Measurements from ENCODE around the gene RELA.
"Not testable (repeated sequence)": the region's sequence is repeated elsewhere in the genome, so short reads cannot be mapped to it uniquely, and the experiment has no call there.

RELA gene

DNA sequence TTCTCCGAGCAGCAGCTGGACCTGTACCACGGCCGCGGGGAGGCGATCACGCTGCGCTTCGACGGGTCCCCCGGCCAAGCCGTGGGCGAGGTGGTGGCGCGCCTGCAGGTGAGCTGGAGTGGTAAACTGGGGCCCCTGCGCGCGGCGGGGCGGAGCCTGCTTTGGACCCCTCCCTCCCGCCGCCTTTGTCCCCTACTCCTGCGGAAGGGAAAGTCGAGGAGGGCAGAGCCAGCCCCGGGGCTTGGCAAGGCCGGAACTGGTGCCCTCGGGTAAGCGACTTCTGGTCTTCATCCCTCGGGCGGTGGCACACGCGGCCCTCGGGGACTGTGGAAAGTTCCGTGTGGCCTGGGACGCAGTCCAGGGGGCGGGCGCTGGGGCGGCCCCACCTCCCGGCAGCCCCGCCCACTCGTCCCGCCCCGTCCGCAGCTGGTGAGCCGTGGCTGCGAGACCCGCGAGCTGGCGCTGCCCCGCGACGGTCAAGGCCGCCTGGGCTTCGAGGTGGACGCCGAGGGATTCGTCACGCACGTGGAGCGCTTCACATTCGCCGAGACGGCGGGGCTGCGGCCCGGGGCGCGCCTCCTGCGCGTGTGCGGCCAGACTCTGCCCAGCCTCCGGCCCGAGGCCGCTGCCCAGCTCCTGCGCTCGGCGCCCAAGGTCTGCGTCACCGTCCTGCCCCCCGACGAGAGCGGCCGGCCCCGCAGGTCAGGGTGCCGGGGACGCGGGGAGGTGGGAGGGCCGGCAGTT, 15.6 kb downstream of the RELA start:
- DNase-seq = no peak

GRCh38 chr11:65646288-65646957, 16.3 kb downstream of the RELA start:
- no peak for DNase-seq

- peak; percentile 66 for DNase-seq
Measured at GRCh38 chr11:65645710-65646109, 17.0 kb downstream of the RELA start.

GRCh38 chr11:65644837-65645236, 17.9 kb downstream of the RELA start:
- DNase-seq = no peak

GRCh38 chr11:65643971-65644370, 18.7 kb downstream of the RELA start:
- no peak for DNase-seq

DNA sequence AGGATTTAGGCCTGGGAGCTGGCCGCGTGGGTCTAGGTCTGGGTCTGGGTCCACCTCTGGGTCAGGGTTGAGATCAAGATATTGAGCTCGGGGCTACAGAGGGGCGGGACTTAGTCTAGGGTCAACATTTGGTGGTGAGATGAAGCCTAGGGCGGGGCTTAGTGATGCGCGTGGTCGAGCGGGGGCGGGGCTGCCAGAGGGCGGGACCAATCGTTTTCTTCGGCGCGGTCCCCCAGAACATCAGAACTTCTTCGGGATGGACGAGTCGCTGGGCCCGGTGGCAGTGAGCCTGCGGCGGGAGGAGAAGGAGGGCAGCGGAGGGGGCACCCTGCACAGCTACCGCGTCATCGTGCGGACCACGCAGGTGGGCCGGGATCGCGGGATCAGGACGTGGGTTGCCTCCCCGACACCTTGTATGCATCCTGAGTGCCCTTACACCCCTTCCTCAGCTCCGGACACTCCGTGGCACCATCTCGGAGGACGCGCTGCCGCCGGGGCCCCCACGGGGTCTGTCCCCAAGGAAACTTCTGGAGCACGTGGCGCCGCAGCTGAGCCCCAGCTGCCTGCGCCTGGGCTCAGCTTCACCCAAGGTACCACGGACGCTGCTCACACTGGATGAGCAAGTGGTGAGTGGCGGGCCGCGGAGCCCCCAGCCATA, 20.6 kb downstream of the RELA start:
- no peak for DNase-seq

DNA sequence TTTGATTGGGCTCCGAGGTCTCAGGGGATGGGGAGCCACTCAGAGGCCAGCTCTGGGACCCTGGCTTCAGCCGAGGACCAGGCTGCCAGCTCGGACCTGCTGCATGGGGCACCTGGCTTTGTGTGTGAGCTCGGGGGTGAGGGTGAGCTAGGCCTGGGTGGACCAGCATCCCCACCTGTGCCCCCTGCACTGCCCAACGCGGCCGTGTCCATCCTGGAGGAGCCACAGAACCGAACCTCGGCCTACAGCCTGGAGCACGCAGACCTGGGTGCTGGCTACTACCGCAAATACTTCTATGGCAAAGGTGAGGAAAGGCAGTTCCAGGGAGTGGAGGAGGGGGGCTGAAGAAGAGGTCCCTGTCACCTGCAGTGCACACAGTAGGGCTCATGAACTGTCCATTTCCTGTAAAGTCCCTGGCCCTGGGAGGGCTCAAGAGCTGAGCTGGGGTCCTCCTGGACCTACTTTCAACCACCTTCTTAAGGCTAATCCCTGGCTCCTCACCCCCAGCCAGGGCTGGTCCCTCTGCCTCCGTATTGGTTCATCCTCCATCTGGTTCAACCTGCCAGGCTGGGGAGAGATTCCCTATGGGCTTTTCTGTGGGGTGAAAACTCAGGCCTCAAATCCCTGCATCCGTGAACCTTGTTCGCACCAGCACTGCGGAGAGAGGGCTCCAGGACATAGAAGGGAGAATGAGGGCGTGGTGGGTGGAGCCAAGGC, 21.3 kb downstream of the RELA start:
- DNase-seq = no peak

- no peak for DNase-seq
Measured at GRCh38 chr11:65640483-65641296, 22.0 kb downstream of the RELA start.

DNA sequence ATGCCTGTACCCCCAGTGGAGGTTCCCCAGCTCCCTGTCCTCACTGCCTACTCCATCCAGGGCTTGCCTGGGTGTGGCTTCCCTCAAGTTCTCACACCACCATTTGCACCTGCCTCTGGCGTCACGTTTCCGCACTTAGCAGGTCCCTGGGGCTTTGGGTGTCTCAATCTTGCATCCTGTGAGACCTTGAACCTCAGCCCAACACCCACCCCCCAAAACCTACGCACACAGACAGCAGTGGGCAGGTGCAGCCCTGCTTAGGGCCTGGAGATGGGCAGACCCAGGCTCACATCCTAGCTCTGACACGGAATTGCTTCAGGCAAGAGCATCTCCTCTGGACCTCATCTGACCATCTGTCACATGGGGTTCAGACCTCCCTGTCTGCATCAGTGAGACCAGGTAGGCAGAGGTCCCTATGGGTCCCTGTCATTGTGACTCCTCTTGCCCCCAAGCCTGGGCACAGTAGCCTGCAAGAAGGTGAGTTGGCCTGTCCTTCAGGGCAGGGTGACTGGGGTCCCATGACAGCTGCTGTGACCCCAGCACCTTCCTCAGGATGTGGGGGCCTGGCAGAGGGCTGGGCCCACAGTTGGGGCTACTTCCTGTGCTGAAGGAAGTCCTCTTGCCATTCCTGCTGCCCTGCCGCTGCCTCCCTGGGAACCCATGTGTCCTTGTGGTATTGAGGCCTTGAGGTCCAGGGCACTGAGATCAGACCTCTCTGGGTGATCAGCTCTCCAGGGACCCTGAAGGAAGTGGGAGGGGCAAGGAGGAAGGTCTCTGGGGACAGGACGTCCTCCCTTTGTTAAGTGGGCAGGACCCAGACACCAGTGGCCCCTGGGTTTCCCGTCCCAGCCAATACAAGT, 22.9 kb downstream of the RELA start:
- peak; percentile 27 for DNase-seq

DNA sequence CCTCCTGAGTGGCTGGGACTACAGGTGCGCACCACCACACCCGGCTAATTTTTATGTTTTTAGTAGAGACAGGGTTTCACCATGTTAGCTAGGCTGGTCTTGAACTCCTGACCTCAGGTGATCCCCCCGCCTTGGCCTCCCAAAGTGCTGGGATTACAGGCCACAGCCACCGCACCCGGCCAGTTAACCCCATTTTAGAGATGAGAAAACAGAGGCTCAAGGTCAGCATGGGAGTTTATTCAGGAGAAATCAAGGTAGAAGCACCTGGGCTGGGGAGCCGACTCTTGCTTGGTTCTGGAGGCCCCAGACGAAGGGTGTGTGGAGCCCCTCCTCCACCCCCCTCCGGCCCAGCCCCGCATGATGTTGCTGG, 23.5 kb downstream of the RELA start:
- DNase-seq = not testable (repeated sequence)

GRCh38 chr11:65637794-65638419, 24.8 kb downstream of the RELA start, which contains the start of gene SIPA1:
Gene SIPA1 (plus strand): TSS chr11:65638101. CDS start chr11:65640922, 2,821 bp downstream.
- DNase-seq = peak; percentile 96

GRCh38 chr11:65637032-65637557, 25.6 kb downstream of the RELA start:
- no peak for DNase-seq

- DNase-seq = no peak
Measured at GRCh38 chr11:65636108-65637031, 26.3 kb downstream of the RELA start.

GRCh38 chr11:65634905-65635731, 27.6 kb downstream of the RELA start:
- DNase-seq = no peak

DNA sequence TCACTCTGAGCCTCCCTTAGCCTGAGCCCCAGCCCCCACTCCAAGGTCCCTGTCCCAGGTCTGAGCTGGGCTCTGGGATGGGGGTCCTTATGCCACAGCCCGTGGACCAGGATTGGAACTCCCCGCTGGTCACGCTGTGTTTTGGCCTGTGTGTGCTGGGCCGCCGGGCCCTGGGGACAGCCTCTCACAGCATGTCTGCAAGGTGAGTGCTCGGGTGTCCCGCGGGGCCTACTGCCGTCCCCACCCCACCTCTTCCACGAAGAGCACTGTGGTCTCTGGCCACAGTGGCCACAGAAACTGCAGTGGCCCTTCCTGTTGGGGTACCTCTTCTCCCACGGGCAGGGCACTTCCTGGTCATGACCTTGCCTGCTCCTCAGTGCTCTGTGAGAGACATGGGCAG, 28.3 kb downstream of the RELA start:
- DNase-seq = no peak

GRCh38 chr11:65634109-65634436, 28.6 kb downstream of the RELA start:
- DNase-seq = no peak

GRCh38 chr11:65633390-65634108, 29.2 kb downstream of the RELA start:
- DNase-seq = no peak

GRCh38 chr11:65630215-65630614, 32.5 kb downstream of the RELA start:
- DNase-seq = no peak
